Stimulated activated CD8-positive, alpha-beta memory T cell treated with anti-CD3 and anti-CD28 coated beads, Interleukin-15, amount 100 ng/mL, for 1 hour (primary cell): ENCODE results near the gene MTG1.

Source experiments
- DNase-seq: peaks from one replicate; pipeline ENCODE4 v3.0.0-alpha.2; 2020; ENCODE audit warnings: low read depth

The MTG1 gene

GRCh38 chr10:133452453-133452852, 58.5 kb downstream of the MTG1 start:
- no peak for DNase-seq

DNA sequence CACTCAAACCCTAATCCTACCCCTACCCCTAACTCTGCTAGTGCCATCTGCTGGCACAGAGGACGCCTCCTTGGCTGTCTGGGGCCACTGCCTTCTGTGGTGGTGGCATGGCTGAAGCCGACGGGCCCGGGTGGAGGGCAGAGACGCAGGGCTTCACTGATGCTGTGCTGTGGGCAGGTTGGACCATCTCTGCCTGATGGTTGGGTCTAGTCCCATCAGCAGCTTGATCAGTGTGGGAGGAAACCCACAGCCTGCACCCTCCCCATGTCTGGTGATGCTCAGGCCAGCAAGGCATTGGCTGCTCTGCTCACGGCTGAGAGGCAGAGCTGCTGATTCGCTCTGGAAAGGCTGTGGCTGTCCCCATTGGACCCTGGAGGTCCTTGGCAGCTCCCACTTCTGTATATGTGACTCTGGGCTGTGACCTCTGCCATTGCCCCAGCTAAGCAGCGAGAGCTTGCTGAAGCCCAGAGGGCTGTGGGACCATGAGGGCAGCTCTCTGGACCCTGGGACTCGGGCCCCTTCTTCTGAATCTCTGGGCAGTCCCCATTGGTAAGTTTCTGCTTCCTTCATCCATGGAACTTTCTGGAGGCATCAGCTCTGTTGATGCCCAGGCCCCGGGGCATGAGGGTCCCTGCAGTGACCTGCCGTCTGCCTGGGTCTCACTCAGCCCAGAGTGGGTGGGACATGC, 59.7 kb downstream of the MTG1 start, which contains the start of gene SCART1:
SCART1 (plus strand) TSS at position 430 of the 688 bp plus-strand sequence; CDS start at position 483, 53 bp downstream.
- DNase-seq: no peak

GRCh38 chr10:133454204-133454893, 60.4 kb downstream of the MTG1 start:
- no peak for DNase-seq

- no peak for DNase-seq
These were observed 61.2 kb downstream of the MTG1 start for GRCh38 chr10:133455196-133455595.

GRCh38 chr10:133455611-133456031, 61.7 kb downstream of the MTG1 start:
- no peak for DNase-seq

- DNase-seq: no peak
These were observed 62.3 kb downstream of the MTG1 start for GRCh38 chr10:133456041-133456951.

GRCh38 chr10:133457100-133457841, 63.3 kb downstream of the MTG1 start:
- DNase-seq: no peak

DNA sequence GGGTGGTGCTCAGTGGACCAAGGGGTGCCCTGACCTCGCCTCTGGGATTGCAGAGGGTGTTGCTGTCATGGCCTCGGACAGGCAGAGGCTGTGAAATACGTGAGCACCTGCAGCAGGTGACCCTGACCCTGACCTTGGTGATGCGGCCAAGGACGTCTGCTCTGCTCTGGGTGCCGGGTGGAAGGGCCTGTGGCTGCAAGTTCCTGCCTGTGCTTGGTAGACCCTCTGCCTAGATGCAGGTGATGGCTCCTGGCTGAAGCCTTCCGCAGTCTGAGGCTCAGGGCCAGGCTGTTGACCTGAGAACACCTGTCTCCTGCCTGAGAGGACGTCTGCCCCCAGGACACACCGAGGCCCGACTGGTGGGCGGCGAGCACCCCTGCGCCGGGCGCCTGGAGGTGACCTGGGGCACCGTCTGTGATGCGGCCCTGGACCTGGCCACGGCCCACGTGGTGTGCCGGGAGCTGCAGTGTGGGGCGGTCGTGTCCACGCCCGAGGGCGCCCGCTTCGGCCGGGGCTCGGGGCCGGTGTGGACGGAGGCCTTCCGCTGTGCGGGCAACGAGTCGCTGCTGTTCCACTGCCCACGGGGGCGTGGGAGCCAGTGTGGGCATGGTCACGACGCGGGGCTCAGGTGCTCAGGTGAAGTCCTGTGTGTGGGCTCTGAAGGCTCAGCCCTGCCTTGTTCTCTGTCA, 64.2 kb downstream of the MTG1 start:
- no peak for DNase-seq

DNA sequence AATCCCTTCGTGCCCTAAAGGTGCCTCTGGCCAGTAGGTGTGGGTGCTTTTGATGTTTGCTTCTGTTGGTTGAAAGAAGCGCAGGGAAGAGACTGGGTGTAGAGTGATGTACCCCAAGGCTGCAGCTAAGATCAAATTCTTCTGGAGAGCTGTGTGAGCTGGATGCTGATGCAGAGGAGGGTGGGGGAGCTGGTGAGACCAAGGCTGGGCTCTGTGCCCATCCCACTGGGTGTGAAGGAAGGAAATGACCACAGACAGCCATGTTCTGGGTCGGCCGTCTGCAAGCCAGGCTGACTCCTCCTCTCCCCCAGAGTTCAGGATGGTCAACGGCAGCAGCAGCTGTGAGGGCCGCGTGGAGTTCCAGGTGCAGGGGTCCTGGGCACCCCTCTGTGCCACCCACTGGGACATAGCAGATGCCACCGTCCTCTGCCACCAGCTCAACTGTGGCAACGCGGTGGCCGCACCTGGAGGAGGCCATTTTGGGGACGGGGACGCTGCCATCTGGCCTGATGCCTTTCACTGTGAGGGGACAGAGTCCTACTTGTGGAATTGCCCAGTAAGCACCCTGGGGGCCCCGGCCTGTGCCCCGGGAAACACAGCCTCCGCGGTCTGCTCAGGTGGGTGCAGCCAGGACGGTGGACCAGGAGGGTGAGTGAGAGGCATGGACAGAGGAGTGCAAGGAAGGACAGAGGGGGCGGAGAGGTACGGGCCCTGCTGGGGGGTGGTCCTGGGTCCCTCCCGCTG, 64.9 kb downstream of the MTG1 start:
- DNase-seq: no peak

GRCh38 chr10:133459454-133460207, 65.7 kb downstream of the MTG1 start:
- DNase-seq: no peak

DNA sequence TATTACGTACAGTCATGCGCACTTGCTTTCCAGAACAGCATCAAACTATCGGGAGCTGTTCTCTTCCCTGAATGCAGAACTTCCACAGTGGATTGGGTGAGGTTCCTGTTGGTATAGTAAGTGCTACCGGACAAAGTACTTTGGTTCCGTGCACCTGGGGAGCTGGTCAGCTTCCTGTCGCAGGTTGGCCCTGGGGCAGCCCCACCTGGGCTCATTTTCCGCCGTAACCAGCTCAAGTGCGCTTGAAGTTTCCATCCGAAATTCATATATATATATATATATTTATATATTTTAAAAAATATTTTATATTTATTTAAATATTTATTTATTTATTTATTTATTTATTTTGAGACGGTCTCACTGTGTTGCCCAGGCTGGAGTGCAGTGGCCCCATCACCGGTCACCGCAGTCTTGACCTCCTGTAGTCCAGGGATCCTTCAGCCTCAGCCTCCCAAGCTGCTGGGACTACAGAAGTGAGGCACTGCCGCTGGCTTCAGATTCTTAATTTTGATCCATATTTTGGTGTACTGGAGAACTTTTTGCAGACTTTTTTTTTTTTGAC, 66.3 kb downstream of the MTG1 start:
- no peak for DNase-seq

- no peak for DNase-seq
These were observed 67.1 kb downstream of the MTG1 start for GRCh38 chr10:133461027-133461426.

DNA sequence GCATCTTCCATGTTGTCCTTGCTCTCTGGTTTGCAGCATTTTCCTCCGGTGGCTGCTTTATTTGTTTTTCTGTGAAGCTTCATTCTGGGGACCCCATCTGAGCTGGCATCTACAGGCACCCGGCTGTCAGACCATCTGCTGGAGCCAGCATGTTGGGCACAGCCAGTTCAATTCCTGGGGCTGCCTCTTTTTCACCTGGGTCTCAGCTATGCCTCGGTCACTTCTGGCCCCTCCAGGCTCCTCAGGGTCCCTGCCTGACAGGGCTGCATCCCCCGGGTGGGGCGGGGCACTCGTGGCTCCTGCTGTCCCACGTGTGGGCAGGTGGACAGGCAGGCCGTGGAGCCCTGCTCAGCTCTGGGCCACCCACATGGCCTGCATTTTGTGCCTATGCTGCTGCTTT, 67.9 kb downstream of the MTG1 start:
- no peak for DNase-seq

DNA sequence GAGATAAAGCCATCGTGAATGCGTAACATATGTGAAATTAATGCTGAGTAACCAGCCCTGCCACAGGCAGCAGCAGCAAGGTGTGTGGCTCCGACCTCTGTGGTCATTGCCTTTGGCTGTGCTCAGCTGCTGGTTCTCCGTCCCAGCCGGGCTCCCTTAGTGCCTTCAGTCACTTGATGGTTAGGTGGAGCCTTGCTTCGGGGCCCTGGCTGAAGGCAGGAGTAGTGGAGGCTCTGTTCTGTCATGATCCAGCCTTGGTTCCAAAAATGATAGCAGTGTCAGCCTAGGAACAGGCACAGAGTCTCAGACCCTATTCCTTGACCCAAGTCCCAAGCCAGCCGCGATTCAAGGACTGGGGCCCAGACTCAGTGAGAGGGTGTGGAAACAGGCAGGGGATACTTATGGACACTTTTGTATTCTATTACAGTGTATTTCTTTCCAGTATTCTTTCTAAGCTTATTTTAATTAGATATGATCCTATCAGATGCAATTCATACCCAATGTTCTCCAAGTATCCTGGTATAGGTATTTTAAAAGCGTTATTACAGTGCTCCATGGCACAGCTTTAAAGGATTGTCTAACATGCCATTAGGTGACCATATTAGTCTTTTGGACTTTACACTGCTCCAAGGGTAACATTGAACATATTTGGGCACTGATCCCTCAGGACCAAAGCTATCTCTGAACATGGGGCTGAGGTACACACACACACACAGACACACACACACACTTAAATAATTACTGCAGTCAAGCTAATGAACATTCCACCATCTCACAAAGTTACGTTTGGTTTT, 68.8 kb downstream of the MTG1 start:
- no peak for DNase-seq

DNA sequence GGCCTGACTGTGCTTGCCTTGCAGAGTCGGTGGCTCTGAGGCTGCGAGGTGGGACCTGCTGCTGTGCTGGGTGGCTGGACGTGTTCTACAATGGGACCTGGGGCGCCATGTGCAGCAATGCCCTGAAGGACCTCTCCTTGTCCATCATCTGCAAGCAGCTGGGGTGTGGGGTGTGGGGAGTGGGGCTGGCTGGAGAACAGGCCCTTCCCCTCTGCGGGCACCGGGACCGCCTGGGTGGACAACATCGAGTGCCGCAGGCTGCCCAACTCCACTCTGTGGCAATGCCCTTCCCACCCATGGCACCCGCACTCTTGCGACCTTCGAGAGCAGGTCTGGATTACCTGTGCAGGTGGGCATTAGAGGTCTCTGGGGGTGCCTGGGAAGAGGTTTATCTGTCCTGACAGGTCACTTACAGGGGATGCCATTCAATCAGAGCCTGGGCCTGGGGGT, 70.7 kb downstream of the MTG1 start:
- DNase-seq: no peak

- DNase-seq: no peak
These were observed 71.4 kb downstream of the MTG1 start for GRCh38 chr10:133465191-133465949.

DNA sequence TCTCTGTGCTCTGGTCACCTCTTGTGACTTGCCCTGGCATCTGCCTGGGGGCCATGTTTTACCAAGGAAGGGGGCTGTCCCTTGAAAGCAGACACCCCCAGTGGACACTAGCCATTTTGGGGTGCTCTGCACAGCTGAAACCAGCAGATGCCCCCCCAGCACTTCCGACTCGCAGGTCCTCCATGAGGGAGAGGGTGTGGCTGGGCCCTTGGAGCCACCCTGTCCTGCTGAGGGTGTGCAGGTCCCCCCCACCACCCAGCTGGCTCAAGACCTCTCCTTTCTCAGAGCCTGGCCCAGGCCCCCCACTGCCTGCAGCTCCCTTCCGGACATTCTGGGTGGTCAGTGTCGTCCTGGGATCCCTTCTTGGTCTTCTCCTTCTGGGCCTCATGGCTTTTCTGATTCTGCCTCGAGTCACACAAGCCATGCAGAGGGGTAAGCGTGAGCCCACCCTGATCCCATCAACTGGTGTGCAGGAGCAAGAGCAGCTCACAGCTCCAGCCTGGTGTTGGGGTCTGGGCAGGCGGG, 72.1 kb downstream of the MTG1 start:
- DNase-seq: no peak
